ENCODE data around the gene ID1. TPM values are rescaled to one million over a fixed set of nuclear protein-coding genes. Genes with fewer than 3 reads are reported as not detected.

ID1 gene
- total RNA-seq, 1 donor from 2014 or later = 91.5 TPM

GRCh38 chr20:31564284-31564683 lies 40.8 kb upstream of the ID1 start:
- Histone ChIP-seq H3K4me3 (no peak overlapping the region), H3K4me1 (peaks cover 25% of the 10 kb centered on the region), H3K36me3 (peaks cover 66% of the 10 kb centered on the region), H3K9me3 (replicated peaks) (no peaks in the 10 kb centered on the region), H3K27ac (replicated peaks) (no peak overlapping the region), H3K27me3 (ENCODE audit: low read depth) (no peaks in the 10 kb centered on the region)
- no peak for TF ChIP-seq CTCF (IDR thresholded peaks at IDR 0.05; ENCODE audit: borderline replicate concordance)
- intact Hi-C loops (cut with micrococcal nuclease) = no loop called here
- DNase-seq = no peak

GRCh38 chr20:31565699-31566318 lies 39.3 kb upstream of the ID1 start:
- no peak for DNase-seq
- intact Hi-C loops (cut with micrococcal nuclease) = no loop called here

GRCh38 chr20:31566319-31566657 lies 38.8 kb upstream of the ID1 start:
- Histone ChIP-seq H3K36me3 (peaks cover 59% of the 10 kb centered on the region), H3K4me3 (no peak overlapping the region), H3K27ac (replicated peaks) (no peak overlapping the region), H3K27me3 (ENCODE audit: low read depth) (no peaks in the 10 kb centered on the region), H3K4me1 (peaks cover 39% of the 10 kb centered on the region), H3K9me3 (replicated peaks) (no peaks in the 10 kb centered on the region)
- TF ChIP-seq CTCF (IDR thresholded peaks at IDR 0.05; ENCODE audit: borderline replicate concordance) = no peak
- intact Hi-C loops (cut with micrococcal nuclease) = no loop called here
- DNase-seq = no peak

More at GRCh38 chr20:31565699-31566318, 39.3 kb upstream of the ID1 start:
- no peaks in the 10 kb centered on the region for H3K9me3 ChIP-seq (replicated peaks)
- no peak overlapping the region for H3K4me3 ChIP-seq
- H3K4me1 ChIP-seq = peaks cover 34% of the 10 kb centered on the region
- peaks cover 59% of the 10 kb centered on the region for H3K36me3 ChIP-seq
- no peak overlapping the region for H3K27ac ChIP-seq (replicated peaks)
- H3K27me3 ChIP-seq (ENCODE audit: low read depth) = no peaks in the 10 kb centered on the region
- TF ChIP-seq CTCF (IDR thresholded peaks at IDR 0.05; ENCODE audit: borderline replicate concordance) = no peak

- no peaks in the 10 kb centered on the region for H3K9me3 ChIP-seq (replicated peaks)
- no peaks in the 10 kb centered on the region for H3K27me3 ChIP-seq (ENCODE audit: low read depth)
- no peak overlapping the region for H3K27ac ChIP-seq (replicated peaks)
- intact Hi-C loops (cut with micrococcal nuclease) = no loop called here
- TF ChIP-seq CTCF (IDR thresholded peaks at IDR 0.05; ENCODE audit: borderline replicate concordance) = no peak
- DNase-seq = no peak
- H3K4me1 ChIP-seq = peaks cover 44% of the 10 kb centered on the region
- H3K36me3 ChIP-seq = peaks cover 53% of the 10 kb centered on the region
- H3K4me3 ChIP-seq = no peak overlapping the region
Measured at GRCh38 chr20:31566658-31567379, 38.3 kb upstream of the ID1 start.

GRCh38 chr20:31567380-31567720 lies 37.7 kb upstream of the ID1 start:
- intact Hi-C loops (cut with micrococcal nuclease) = no loop called here
- Histone ChIP-seq H3K4me3 (no peak overlapping the region), H3K36me3 (peaks cover 48% of the 10 kb centered on the region), H3K9me3 (replicated peaks) (no peaks in the 10 kb centered on the region), H3K27ac (replicated peaks) (no peak overlapping the region), H3K4me1 (peaks cover 49% of the 10 kb centered on the region), H3K27me3 (ENCODE audit: low read depth) (no peaks in the 10 kb centered on the region)
- DNase-seq = no peak
- no peak for TF ChIP-seq CTCF (IDR thresholded peaks at IDR 0.05; ENCODE audit: borderline replicate concordance)

Measured in left ventricle myocardium inferior (tissue), 1 donor.